Lower lobe of right lung (tissue), 2 donors: ENCODE measurements around the gene ARRDC5. TPM values are rescaled to one million over a fixed set of nuclear protein-coding genes. Genes with fewer than 3 reads are reported as not detected.
"Not testable (repeated sequence)": the region's sequence is repeated elsewhere in the genome, so short reads cannot be mapped to it uniquely, and the experiment has no call there.

Source experiments
- ATAC-seq, 2 donors: fragments of 200-7000 bp; cut with Tn5 transposase; one replicate each; pipeline ENCODE4 v1.9.1; 2020 to 2022; ENCODE audit warnings: mild to moderate bottlenecking in 2 of 2, moderate library complexity in 2 of 2
- DNase-seq: peaks from one replicate; pipeline ENCODE4 v3.0.0-alpha.2; 2020
- H3K27ac ChIP-seq: fragments of 200-600 bp; one replicate; pipeline ENCODE4 v1.8.0; 2022
- H3K27me3 ChIP-seq: fragments of 200-600 bp; one replicate; pipeline ENCODE4 v1.8.0; 2022; ENCODE audit warnings: low read depth
- H3K36me3 ChIP-seq: fragments of 200-600 bp; one replicate; pipeline ENCODE4 v1.8.0; 2022; ENCODE audit warnings: mild to moderate bottlenecking
- H3K4me1 ChIP-seq: fragments of 200-600 bp; one replicate; pipeline ENCODE4 v1.8.0; 2022
- H3K4me3 ChIP-seq: fragments of 200-600 bp; one replicate; pipeline ENCODE4 v1.8.0; 2022; ENCODE audit warnings: mild to moderate bottlenecking
- H3K9me3 ChIP-seq: fragments of 200-600 bp; one replicate; pipeline ENCODE4 v1.8.0; 2022
- CTCF ChIP-seq: fragments of 200-600 bp; IDR thresholded peaks from one replicate; pipeline ENCODE4 v1.8.0; 2022; ENCODE audit warnings: antibody characterized with exemption, mild to moderate bottlenecking
- intact Hi-C: fragments of 100-400 bp; cut with DNase I; formaldehyde crosslinking; loops from one replicate; pipeline ENCODE4 v1.11.0; 2022
- total RNA-seq: library from RNA; stranded (reverse); fragmentation: NEBNext Ultra II Directional; extraction: Animal tissue kit (Norgen Biotek cat#: 25700); gene quantifications from one replicate; pipeline ENCODE4 v1.2.1, GENCODE V29; 2021
- donor health status: DM: no; HTN: yes; CAD: no; lungs with severe emphysema.

ARRDC5 gene
- total RNA-seq, 1 donor from 2014 or later, result 0.83 TPM

DNA sequence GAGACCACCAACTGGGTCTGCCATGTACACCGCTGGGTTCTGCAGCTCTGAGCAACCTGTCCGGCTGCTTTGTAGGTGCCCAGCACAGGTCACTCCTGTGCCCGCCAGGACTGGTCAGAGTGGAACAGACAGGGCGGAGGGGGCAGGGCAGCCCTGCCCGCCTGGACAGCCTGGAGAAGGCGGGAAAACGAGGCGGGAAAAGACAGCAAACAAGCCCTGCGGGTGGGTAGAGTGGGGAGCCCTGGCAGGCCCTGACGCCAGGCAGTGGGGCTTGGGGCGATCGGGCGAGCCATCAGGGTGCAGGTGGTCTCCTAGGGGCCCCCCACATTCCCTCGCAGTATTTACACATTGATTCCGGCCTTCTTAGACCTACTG lies 6.1 kb upstream of the ARRDC5 start:
- Histone ChIP-seq H3K9me3 (no peaks in the 10 kb centered on the region), H3K27me3 (peaks cover 13% of the 10 kb centered on the region), H3K4me1 (peaks cover 31% of the 10 kb centered on the region), H3K27ac (no peak overlapping the region), H3K4me3 (no peak overlapping the region), H3K36me3 (no peaks in the 10 kb centered on the region)
- DNase-seq (no peak), ATAC-seq (no peak)
- no peak for TF ChIP-seq CTCF
- intact Hi-C loops, result no loop called here

DNA sequence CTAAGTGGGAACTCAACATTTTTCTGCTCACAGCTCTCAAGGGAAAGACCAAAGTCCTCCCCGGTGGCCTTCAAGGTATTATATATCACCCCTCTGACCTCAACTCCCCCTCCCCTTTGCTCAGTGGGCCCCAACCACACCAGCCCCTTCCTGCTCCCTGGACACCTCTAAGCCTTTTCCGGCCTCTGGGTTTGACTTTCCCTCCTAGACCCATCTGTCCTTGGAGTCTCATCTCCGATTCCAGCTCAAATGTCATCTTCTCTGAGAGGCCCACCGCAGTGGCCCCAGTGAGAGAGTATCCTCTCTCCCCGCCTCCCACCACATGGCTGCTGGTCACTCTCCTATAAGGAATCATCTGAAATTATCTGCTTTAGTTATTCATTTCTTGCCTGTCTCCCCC lies 5.7 kb upstream of the ARRDC5 start:
- TF ChIP-seq CTCF, result no peak
- Histone ChIP-seq H3K27ac (no peak overlapping the region), H3K4me1 (peaks cover 31% of the 10 kb centered on the region), H3K4me3 (no peak overlapping the region), H3K36me3 (no peaks in the 10 kb centered on the region), H3K9me3 (no peaks in the 10 kb centered on the region), H3K27me3 (peaks cover 13% of the 10 kb centered on the region)
- no peak for DNase-seq
- intact Hi-C loops, result no loop called here
- no peak for ATAC-seq

DNA sequence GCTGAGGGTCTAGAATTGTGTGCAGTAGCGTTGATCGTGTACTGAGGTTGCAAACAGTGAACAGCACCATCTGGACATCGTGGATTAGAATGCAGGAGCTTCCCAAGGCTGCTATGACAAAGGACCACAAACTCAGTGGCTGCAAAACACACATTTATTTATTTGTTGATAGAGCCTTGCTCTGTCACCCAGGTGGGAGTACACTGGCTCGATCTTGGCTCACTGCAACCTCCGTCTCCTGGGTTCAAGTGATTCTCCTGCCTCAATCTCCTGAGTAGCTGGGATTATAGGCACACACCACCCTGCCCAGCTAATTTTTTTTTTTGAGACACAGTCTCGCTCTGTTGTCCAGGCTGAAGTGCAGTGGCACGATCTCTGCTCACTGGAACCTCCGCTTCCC lies 4.3 kb upstream of the ARRDC5 start:
- DNase-seq (no peak), ATAC-seq (no peak)
- no peaks in the 10 kb centered on the region for H3K9me3 ChIP-seq
- no peak overlapping the region for H3K27ac ChIP-seq
- no peak for TF ChIP-seq CTCF
- peaks cover 26% of the 10 kb centered on the region for H3K4me1 ChIP-seq
- peaks cover 13% of the 10 kb centered on the region for H3K27me3 ChIP-seq
- no peaks in the 10 kb centered on the region for H3K36me3 ChIP-seq
- intact Hi-C loops, result no loop called here
- no peak overlapping the region for H3K4me3 ChIP-seq

- H3K27ac ChIP-seq, result no peak overlapping the region
- peaks cover 12% of the 10 kb centered on the region for H3K27me3 ChIP-seq
- DNase-seq (no peak), ATAC-seq (no peak)
- no peak for TF ChIP-seq CTCF
- H3K4me1 ChIP-seq, result peaks cover 7% of the 10 kb centered on the region
- intact Hi-C loops, result no loop called here
- no peaks in the 10 kb centered on the region for H3K9me3 ChIP-seq
- no peaks in the 10 kb centered on the region for H3K36me3 ChIP-seq
- H3K4me3 ChIP-seq, result no peak overlapping the region
Measured at GRCh38 chr19:4904481-4904880, 1.8 kb upstream of the ARRDC5 start.

GRCh38 chr19:4900879-4901278 lies 1.8 kb downstream of the ARRDC5 start:
- H3K27me3 ChIP-seq, H3K4me3 ChIP-seq, H3K36me3 ChIP-seq, ATAC-seq, H3K4me1 ChIP-seq, intact Hi-C loops, H3K27ac ChIP-seq, H3K9me3 ChIP-seq: not testable (repeated sequence)
- DNase-seq, result peak; percentile 61

- no peak overlapping the region for H3K4me3 ChIP-seq
- no peak for DNase-seq
- intact Hi-C loops, result no loop called here
Measured at GRCh38 chr19:4897146-4897545, 5.5 kb downstream of the ARRDC5 start.

More at GRCh38 chr19:4897146-4897545, 5.5 kb downstream of the ARRDC5 start:
- Histone ChIP-seq H3K27me3 (no peaks in the 10 kb centered on the region), H3K4me1 (no peaks in the 10 kb centered on the region), H3K9me3 (no peaks in the 10 kb centered on the region), H3K36me3 (no peaks in the 10 kb centered on the region), H3K27ac (no peak overlapping the region)
- TF ChIP-seq CTCF, result no peak
- ATAC-seq, result no peak
